ENCODE measurements around the gene ARL4C.

DNA sequence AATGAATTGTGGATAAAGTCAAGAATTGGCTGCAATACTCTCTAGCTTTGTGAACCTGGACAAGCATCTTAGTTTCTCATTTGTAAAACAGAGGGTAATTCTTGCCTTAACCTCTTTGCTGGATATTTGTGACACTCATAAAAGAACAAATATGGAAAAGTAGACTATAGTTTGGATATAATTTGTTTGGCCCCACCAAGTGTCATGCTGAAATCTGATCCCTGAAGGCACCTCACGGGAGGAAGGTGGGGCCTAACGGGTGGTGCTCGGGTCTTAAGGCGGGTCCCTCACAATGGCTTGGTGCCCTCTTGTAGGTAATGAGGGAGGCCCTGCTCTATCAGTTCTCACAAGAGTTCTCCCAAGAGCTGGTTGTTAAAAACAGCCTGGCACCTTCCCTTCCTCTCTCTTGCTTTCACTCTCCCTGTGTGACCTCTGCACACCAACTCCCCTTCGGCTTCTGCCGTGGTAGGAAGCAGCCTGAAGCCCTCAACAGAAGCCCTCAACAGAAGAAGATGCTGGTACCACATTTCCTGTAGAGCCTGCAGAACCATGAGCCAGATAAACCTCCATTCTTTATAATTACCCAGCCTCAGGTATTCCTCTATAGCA is 37.4 kb downstream of the ARL4C start:
- no peak for TF ChIP-seq RAD21 (IDR thresholded peaks at IDR 0.05)
- TF ChIP-seq, protein P1, sequence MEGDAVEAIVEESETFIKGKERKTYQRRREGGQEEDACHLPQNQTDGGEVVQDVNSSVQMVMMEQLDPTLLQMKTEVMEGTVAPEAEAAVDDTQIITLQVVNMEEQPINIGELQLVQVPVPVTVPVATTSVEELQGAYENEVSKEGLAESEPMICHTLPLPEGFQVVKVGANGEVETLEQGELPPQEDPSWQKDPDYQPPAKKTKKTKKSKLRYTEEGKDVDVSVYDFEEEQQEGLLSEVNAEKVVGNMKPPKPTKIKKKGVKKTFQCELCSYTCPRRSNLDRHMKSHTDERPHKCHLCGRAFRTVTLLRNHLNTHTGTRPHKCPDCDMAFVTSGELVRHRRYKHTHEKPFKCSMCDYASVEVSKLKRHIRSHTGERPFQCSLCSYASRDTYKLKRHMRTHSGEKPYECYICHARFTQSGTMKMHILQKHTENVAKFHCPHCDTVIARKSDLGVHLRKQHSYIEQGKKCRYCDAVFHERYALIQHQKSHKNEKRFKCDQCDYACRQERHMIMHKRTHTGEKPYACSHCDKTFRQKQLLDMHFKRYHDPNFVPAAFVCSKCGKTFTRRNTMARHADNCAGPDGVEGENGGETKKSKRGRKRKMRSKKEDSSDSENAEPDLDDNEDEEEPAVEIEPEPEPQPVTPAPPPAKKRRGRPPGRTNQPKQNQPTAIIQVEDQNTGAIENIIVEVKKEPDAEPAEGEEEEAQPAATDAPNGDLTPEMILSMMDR (IDR thresholded peaks at IDR 0.05; ENCODE audit: low read depth, low read length, missing input control): no peak
- TF ChIP-seq HNF4G (IDR thresholded peaks at IDR 0.05): no peak
- TF ChIP-seq TAF1 (conservative IDR thresholded peaks at IDR 0.05): no peak
- TF ChIP-seq ATF3 (IDR thresholded peaks at IDR 0.05): no peak
- no peak for TF ChIP-seq MAX (IDR thresholded peaks at IDR 0.05)
- TF ChIP-seq YY1 (IDR thresholded peaks at IDR 0.05): no peak
- no peak for TF ChIP-seq JUND (IDR thresholded peaks at IDR 0.05)
- TF ChIP-seq HNF4A (conservative IDR thresholded peaks at IDR 0.05): no peak
- no peak for TF ChIP-seq EGR1 (IDR thresholded peaks at IDR 0.05; ENCODE audit: low read depth in 2 of 2)
- TF ChIP-seq SP1 (IDR thresholded peaks at IDR 0.05): no peak
- TF ChIP-seq NR2F2 (IDR thresholded peaks at IDR 0.05): no peak
- no peak for TF ChIP-seq RXRA (IDR thresholded peaks at IDR 0.05)
- no peak for TF ChIP-seq ZBTB33 (IDR thresholded peaks at IDR 0.05)

All from liver (tissue), 3 donors.